Measurements from ENCODE around the gene CRYL1. TPM values are rescaled to one million over a fixed set of nuclear protein-coding genes. Genes with fewer than 3 reads are reported as not detected.

Gene CRYL1
- total RNA-seq, 1 experiment from 2014 or later: 5.9 TPM

DNA sequence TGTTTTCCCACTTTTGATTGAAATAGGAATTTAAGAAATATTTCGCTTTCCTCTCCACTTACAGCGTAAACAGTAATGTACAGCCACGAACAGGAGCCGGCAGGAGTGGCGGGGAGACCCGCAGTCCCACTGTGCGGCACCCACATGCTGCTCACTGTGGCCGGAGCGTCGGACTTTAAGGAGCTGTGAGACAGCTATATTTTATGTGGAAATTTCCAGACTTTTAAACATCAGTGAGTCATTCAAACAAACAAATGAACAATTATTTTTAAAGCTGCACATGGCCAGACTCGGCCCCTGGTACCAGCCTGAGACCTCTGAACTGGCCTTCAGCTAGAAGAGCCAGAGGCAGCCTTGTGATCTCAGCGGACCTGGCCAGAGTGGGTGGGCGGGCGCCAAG is 52.5 kb downstream of the CRYL1 start:
- H3K9me3 ChIP-seq (ENCODE audit: low read depth, low read length, poor library complexity, severe bottlenecking): no peaks in the 10 kb centered on the region
- intact Hi-C loops (cut with micrococcal nuclease; ENCODE audit: unreplicated experiment): no loop called here
- ChIA-PET POLR2A (ENCODE audit: low non-redundant PET) (no interaction called here), CTCF (no interaction called here)
- no peak for DNase-seq (ENCODE audit: low spot score)
- no peak overlapping the region for H3K4me3 ChIP-seq (ENCODE audit: low read depth, low read length, poor library complexity, severe bottlenecking)
- no peaks in the 10 kb centered on the region for H3K4me1 ChIP-seq (ENCODE audit: insufficient read depth, low read length, poor library complexity, severe bottlenecking)
- BruUV-seq (replicated peaks): no TSS peak
- no peak for TF ChIP-seq EZH2 (IDR thresholded peaks at IDR 0.05; ENCODE audit: borderline replicate concordance, low read depth, low read length, poor library complexity, severe bottlenecking)
- no peak for TF ChIP-seq CTCF (conservative IDR thresholded peaks at IDR 0.05; ENCODE audit: low read depth, low read length)
- H3K27me3 ChIP-seq (replicated peaks; ENCODE audit: insufficient read depth, low read depth, low read length, poor library complexity): no peaks in the 10 kb centered on the region
- no peaks in the 10 kb centered on the region for H3K36me3 ChIP-seq (ENCODE audit: insufficient read depth, low read length, poor library complexity, severe bottlenecking)
- no peak overlapping the region for H3K27ac ChIP-seq (ENCODE audit: low read depth, low read length, poor library complexity, severe bottlenecking)

- BruUV-seq (replicated peaks): no TSS peak
- Histone ChIP-seq H3K27me3 (replicated peaks; ENCODE audit: insufficient read depth, low read depth, low read length, poor library complexity) (no peaks in the 10 kb centered on the region), H3K27ac (ENCODE audit: low read depth, low read length, poor library complexity, severe bottlenecking) (no peak overlapping the region), H3K9me3 (ENCODE audit: low read depth, low read length, poor library complexity, severe bottlenecking) (no peaks in the 10 kb centered on the region), H3K36me3 (ENCODE audit: insufficient read depth, low read length, poor library complexity, severe bottlenecking) (no peaks in the 10 kb centered on the region), H3K4me1 (ENCODE audit: insufficient read depth, low read length, poor library complexity, severe bottlenecking) (no peaks in the 10 kb centered on the region), H3K4me3 (ENCODE audit: low read depth, low read length, poor library complexity, severe bottlenecking) (no peak overlapping the region)
- no peak for TF ChIP-seq EZH2 (IDR thresholded peaks at IDR 0.05; ENCODE audit: borderline replicate concordance, low read depth, low read length, poor library complexity, severe bottlenecking)
- no peak for TF ChIP-seq CTCF (conservative IDR thresholded peaks at IDR 0.05; ENCODE audit: low read depth, low read length)
- intact Hi-C loops (cut with micrococcal nuclease; ENCODE audit: unreplicated experiment): no loop called here
- ChIA-PET CTCF (no interaction called here), POLR2A (ENCODE audit: low non-redundant PET) (no interaction called here)
- no peak for DNase-seq (ENCODE audit: low spot score)
Observed at GRCh38 chr13:20472531-20472930, 53.1 kb downstream of the CRYL1 start.

DNA sequence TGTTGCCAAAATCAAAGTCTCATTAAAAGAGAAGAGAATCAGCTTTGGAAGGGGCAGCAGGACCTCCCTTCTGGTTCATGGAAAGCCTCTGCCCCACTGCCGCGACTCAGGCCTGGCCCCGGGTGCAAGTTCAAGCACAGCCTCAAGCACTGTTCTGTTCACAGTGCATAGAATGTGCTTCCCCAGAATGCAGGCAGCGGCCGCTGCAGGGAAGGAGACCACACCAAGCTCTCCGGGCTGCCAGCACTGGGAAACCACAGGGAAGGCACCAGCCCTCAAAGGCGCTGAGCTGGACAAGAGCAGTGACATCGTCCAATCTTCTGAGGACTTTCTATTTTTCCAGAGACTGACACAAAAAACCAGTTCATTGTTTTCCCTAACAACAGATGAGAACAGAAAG is 55.5 kb downstream of the CRYL1 start:
- TF ChIP-seq EZH2 (IDR thresholded peaks at IDR 0.05; ENCODE audit: borderline replicate concordance, low read depth, low read length, poor library complexity, severe bottlenecking): no peak
- no peak for TF ChIP-seq CTCF (conservative IDR thresholded peaks at IDR 0.05; ENCODE audit: low read depth, low read length)
- Histone ChIP-seq H3K27ac (ENCODE audit: low read depth, low read length, poor library complexity, severe bottlenecking) (no peak overlapping the region), H3K4me3 (ENCODE audit: low read depth, low read length, poor library complexity, severe bottlenecking) (no peak overlapping the region), H3K4me1 (ENCODE audit: insufficient read depth, low read length, poor library complexity, severe bottlenecking) (peaks cover 6% of the 10 kb centered on the region), H3K36me3 (ENCODE audit: insufficient read depth, low read length, poor library complexity, severe bottlenecking) (no peaks in the 10 kb centered on the region), H3K9me3 (ENCODE audit: low read depth, low read length, poor library complexity, severe bottlenecking) (no peaks in the 10 kb centered on the region), H3K27me3 (replicated peaks; ENCODE audit: insufficient read depth, low read depth, low read length, poor library complexity) (no peaks in the 10 kb centered on the region)
- intact Hi-C loops (cut with micrococcal nuclease; ENCODE audit: unreplicated experiment): no loop called here
- DNase-seq (ENCODE audit: low spot score): no peak
- CTCF ChIA-PET: no interaction called here
- POLR2A ChIA-PET (ENCODE audit: low non-redundant PET): no interaction called here
- BruUV-seq (replicated peaks): no TSS peak

All from A673 (cell line).